NT2/D1 (cell line): ENCODE measurements around the gene OCSTAMP.

Experiments used
- SUZ12 ChIP-seq: IDR thresholded peaks from 2 replicates; pipeline ENCODE4 v1.6.1; 2011; ENCODE audit not compliant: insufficient read length, insufficient read depth; ENCODE audit errors: extremely low read depth
- YY1 ChIP-seq: IDR thresholded peaks from 2 replicates; pipeline ENCODE4 v1.6.1; 2011; ENCODE audit not compliant: insufficient read length, insufficient read depth
- ZNF274 ChIP-seq: IDR thresholded peaks from 2 replicates; pipeline ENCODE4 v1.6.1; 2011; ENCODE audit warnings: mild to moderate bottlenecking, low read depth, low read length

DNA sequence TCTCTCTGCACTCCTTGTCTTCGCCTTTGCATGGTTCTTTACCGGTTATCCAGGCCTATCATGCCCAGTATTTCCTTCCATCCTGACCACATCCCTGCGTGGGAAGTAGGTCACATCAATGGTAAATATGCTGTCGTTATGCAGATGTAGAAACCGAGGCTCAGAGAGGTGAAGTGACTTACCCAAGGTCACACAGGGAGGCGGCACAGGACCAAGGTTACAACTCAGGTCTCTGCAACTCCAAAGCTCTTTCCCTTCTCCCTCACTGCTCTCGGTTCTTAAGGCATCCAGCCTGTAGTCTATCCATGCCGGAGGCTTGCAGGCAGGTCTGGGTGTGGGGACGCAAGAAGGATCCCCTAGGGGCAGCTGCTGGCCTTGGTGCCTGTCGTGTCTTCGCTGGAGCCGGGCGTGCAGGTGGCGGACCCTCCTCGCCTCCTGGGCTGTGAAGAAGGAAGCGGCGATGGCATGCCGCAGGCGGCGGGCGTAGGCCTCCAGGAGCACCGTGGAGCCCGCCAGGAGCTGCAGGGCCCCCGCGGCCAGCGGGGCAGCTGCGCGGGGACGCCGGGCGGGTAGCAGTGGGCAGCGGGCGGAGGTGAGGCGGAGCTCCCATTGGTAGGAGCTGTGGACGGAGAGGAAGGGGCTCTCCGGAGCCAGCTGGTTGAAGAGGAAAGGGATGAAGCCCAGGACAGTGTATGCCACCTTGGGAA is 9.1 kb downstream of the OCSTAMP start:
- no peak for TF ChIP-seq SUZ12
- TF ChIP-seq YY1: no peak
- TF ChIP-seq ZNF274: no peak
